SK-N-SH (cell line): ENCODE data around the gene SLCO2B1. TPM values are rescaled to one million over a fixed set of nuclear protein-coding genes. Genes with fewer than 3 reads are reported as not detected.

Source experiments
- CTCF ChIA-PET: fragments of 300-600, 350-600 bp; formaldehyde crosslinking; extraction: SDS; loops from one replicate; lab custom pipeline; 2021; lab: Yijun Ruan, JAX
- POLR2A ChIA-PET: fragments of 350-600 bp; sonication (Branson Sonifier 250); formaldehyde crosslinking; extraction: SDS; loops from one replicate; lab custom pipeline; 2020; ENCODE audit warnings: antibody characterized with exemption, inconsistent platforms; lab: Yijun Ruan, JAX
- DNase-seq: peaks from one replicate; pipeline ENCODE4 v3.0.0; 2012
- H2AFZ ChIP-seq: fragments of 200-600 bp; sonication (generic); 2 replicates; pipeline ENCODE4 v1.8.1; 2016; ENCODE audit warnings: antibody characterized with exemption, mild to moderate bottlenecking, low read depth
- H3F3A ChIP-seq: fragments of 200-600 bp; sonication (generic); replicated peaks from 2 replicates; pipeline ENCODE3; 2016; ENCODE audit warnings: antibody characterized with exemption, mild to moderate bottlenecking; ENCODE audit not compliant: insufficient read depth
- H3K27ac ChIP-seq, 2 experiments: fragments of 200-500 bp in 1 of 2; fragments of 200-600 bp in 1 of 2; sonication (Bioruptor generic) in 1 of 2; sonication (generic), shearing (Covaris generic) in 1 of 2; 2 replicates each; pipeline versions ENCODE4 v1.5.1 to v1.6.1; 2014 to 2016; ENCODE audit warnings: low read depth in 2 of 2, inconsistent platforms in 1 of 2, low read length in 1 of 2, mild to moderate bottlenecking in 1 of 2, mixed read lengths in 1 of 2
- H3K27me3 ChIP-seq: fragments of 200-600 bp; sonication (generic), shearing (Covaris generic); 2 replicates; pipeline ENCODE4 v1.6.1; 2016; ENCODE audit warnings: mixed run types; ENCODE audit not compliant: insufficient read depth
- H3K36me3 ChIP-seq, 2 experiments: fragments of 200-500 bp in 1 of 2; fragments of 200-600 bp in 1 of 2; sonication (Bioruptor generic) in 1 of 2; sonication (generic) in 1 of 2; replicated peaks in 1 of 2; 2 replicates each; pipeline versions ENCODE3 to v1.5.1; 2014 to 2016; ENCODE audit warnings: low read length in 1 of 2, mild to moderate bottlenecking in 1 of 2; ENCODE audit not compliant: insufficient read depth in 2 of 2, control insufficient read depth in 1 of 2
- H3K4me1 ChIP-seq, 2 experiments: fragments of 200-500 bp in 1 of 2; fragments of 200-600 bp in 1 of 2; sonication (Bioruptor generic) in 1 of 2; sonication (generic), shearing (Covaris generic) in 1 of 2; 2 replicates each; pipeline versions ENCODE4 v1.5.1 to v1.6.1; 2014 to 2016; ENCODE audit warnings: low read depth in 1 of 2, low read length in 1 of 2, mixed run types in 1 of 2; ENCODE audit not compliant: insufficient read depth in 2 of 2, control insufficient read depth in 1 of 2
- H3K4me2 ChIP-seq: fragments of 200-600 bp; sonication (generic), shearing (Covaris generic); 2 replicates; pipeline ENCODE4 v1.6.1; 2017; ENCODE audit warnings: mixed run types
- H3K4me3 ChIP-seq, 2 experiments: fragments of 200-500 bp in 1 of 2; fragments of 200-600 bp in 1 of 2; sonication (Bioruptor generic) in 1 of 2; sonication (generic), shearing (Covaris generic) in 1 of 2; 2 replicates each; pipeline versions ENCODE4 v1.5.1 to v1.8.1; 2014 to 2016; ENCODE audit warnings: low read depth in 2 of 2, inconsistent platforms in 1 of 2, low read length in 1 of 2, mild to moderate bottlenecking in 1 of 2, mixed read lengths in 1 of 2, moderate library complexity in 1 of 2
- H3K79me2 ChIP-seq: fragments of 200-600 bp; sonication (generic); 2 replicates; pipeline ENCODE4 v1.8.1; 2017; ENCODE audit warnings: mild to moderate bottlenecking; ENCODE audit not compliant: insufficient read depth
- H3K9ac ChIP-seq: fragments of 200-600 bp; sonication (generic); 2 replicates; pipeline ENCODE4 v1.6.1; 2017; ENCODE audit warnings: mixed run types
- H3K9me2 ChIP-seq: fragments of 200-600 bp; sonication (generic); 2 replicates; pipeline ENCODE4 v1.6.1; 2017; ENCODE audit warnings: mixed run types
- H3K9me3 ChIP-seq: fragments of 200-600 bp; sonication (generic); 2 replicates; pipeline ENCODE4 v1.6.1; 2017; ENCODE audit warnings: mixed run types, mild to moderate bottlenecking, moderate library complexity
- H4K20me1 ChIP-seq: fragments of 200-600 bp; sonication (generic); 2 replicates; pipeline ENCODE4 v1.6.1; 2017; ENCODE audit warnings: mild to moderate bottlenecking, mixed run types; ENCODE audit not compliant: insufficient read depth
- CHD2 ChIP-seq: fragments of 150-350 bp; IDR thresholded peaks from 2 replicates; pipeline ENCODE4 v1.6.1; 2018; ENCODE audit warnings: low read length; ENCODE audit not compliant: partially characterized antibody
- CTCF ChIP-seq: fragments of 200-600 bp; sonication (generic); IDR thresholded peaks from 2 replicates; pipeline ENCODE4 v1.6.1; 2017; ENCODE audit warnings: antibody characterized with exemption, mild to moderate bottlenecking, moderate library complexity
- ELF1 ChIP-seq: IDR thresholded peaks from 2 replicates; pipeline ENCODE4 v1.4.0; 2012
- EZH2phosphoT487 ChIP-seq: fragments of 200-600 bp; sonication (generic); IDR thresholded peaks from 2 replicates; pipeline ENCODE4 v1.6.1; 2017; ENCODE audit warnings: low read depth, mixed run types, mild to moderate bottlenecking, antibody characterized with exemption, moderate library complexity, borderline replicate concordance
- FOXJ3 ChIP-seq: sonication (generic); formaldehyde crosslinking; IDR thresholded peaks from 2 replicates; pipeline ENCODE4 v1.5.1; 2020; ENCODE audit warnings: mild to moderate bottlenecking, missing genetic modification reagents
- FOXM1 ChIP-seq: IDR thresholded peaks from 2 replicates; pipeline ENCODE4 v1.4.0; 2012; ENCODE audit warnings: low read depth, mild to moderate bottlenecking
- GATA2 ChIP-seq: sonication (generic); formaldehyde crosslinking; IDR thresholded peaks from 2 replicates; pipeline ENCODE4 v1.5.0; 2020; ENCODE audit warnings: mild to moderate bottlenecking, missing genetic modification reagents
- IRF3 ChIP-seq: fragments of 150-350 bp; IDR thresholded peaks from 2 replicates; pipeline ENCODE4 v1.6.1; 2016; ENCODE audit warnings: mild to moderate bottlenecking, low read depth, low read length
- NRF1 ChIP-seq: IDR thresholded peaks from 2 replicates; pipeline ENCODE4 v1.6.1; 2012; ENCODE audit warnings: low read depth, mild to moderate bottlenecking, low read length
- RCOR1 ChIP-seq: fragments of 150-350 bp; IDR thresholded peaks from 2 replicates; pipeline ENCODE4 v1.6.1; 2017; ENCODE audit warnings: antibody characterized with exemption, low read length
- REST ChIP-seq: IDR thresholded peaks from 2 replicates; pipeline ENCODE4 v1.6.1; 2012; ENCODE audit warnings: mild to moderate bottlenecking, low read depth, low read length, moderate library complexity
- RFX5 ChIP-seq: IDR thresholded peaks from 2 replicates; pipeline ENCODE4 v1.6.1; 2012; ENCODE audit warnings: mild to moderate bottlenecking, improper control_type of control experiment, low read length
- RXRA ChIP-seq: IDR thresholded peaks from 2 replicates; pipeline ENCODE4 v1.4.0; 2012; ENCODE audit warnings: low read depth, mild to moderate bottlenecking, borderline replicate concordance
- SIN3A ChIP-seq: IDR thresholded peaks from 2 replicates; pipeline ENCODE4 v1.6.1; 2012; ENCODE audit warnings: low read depth, mild to moderate bottlenecking, low read length, moderate library complexity, borderline replicate concordance
- SMC3 ChIP-seq: IDR thresholded peaks from 2 replicates; pipeline ENCODE4 v1.6.1; 2012; ENCODE audit warnings: low read depth, low read length, improper control_type of control experiment
- TAF1 ChIP-seq: IDR thresholded peaks from 2 replicates; pipeline ENCODE4 v1.6.1; 2012; ENCODE audit warnings: low read depth, mild to moderate bottlenecking, low read length, moderate library complexity, borderline replicate concordance
- TCF12 ChIP-seq: IDR thresholded peaks from 2 replicates; pipeline ENCODE4 v1.4.0; 2012
- USF2 ChIP-seq: fragments of 150-350 bp; IDR thresholded peaks from 2 replicates; pipeline ENCODE4 v1.6.1; 2017; ENCODE audit warnings: antibody characterized with exemption, low read length, low read depth, borderline replicate concordance
- WGBS: methylation state at CpG from one replicate; pipeline ENCODE4 v1.1.6; 2017; ENCODE audit warnings: low lambda C conversion rate; 5-methylcytosine and 5-hydroxymethylcytosine counted together
- polyA plus RNA-seq, 3 experiments: library from polyadenylated mRNA; depleted of rRNA; stranded (reverse); fragments of >200 nt; gene quantifications; 2 replicates each; pipeline ENCODE4 v1.2.3, GENCODE V29; 2012

The SLCO2B1 gene
- polyA plus RNA-seq, 1 of the 3 experiments (the other 2 are of a cell fraction) = 0.18 TPM

- no peak for TF ChIP-seq CTCF
- no peak for TF ChIP-seq RCOR1
- TF ChIP-seq RXRA = no peak
- no peak for TF ChIP-seq GATA2 (CRISPR knock-in tag)
- TF ChIP-seq SIN3A = no peak
- no peak for TF ChIP-seq EZH2phosphoT487
- TF ChIP-seq CHD2 = no peak
These were observed 93.3 kb downstream of the SLCO2B1 start (continued) for GRCh38 chr11:75244052-75244814.

GRCh38 chr11:75245356-75246005, 94.6 kb downstream of the SLCO2B1 start:
- WGBS = 71% methylated on average over 5 of the region's 5 CpGs
- Histone ChIP-seq H3K27me3 (peaks cover 38% of the 10 kb centered on the region), H3K9ac (no peak overlapping the region), H3K4me1 (peaks cover 0 to 5% of the 10 kb centered on the region in 2 experiments; a peak in 1 of 4 replicates), H3K9me3 (no peaks in the 10 kb centered on the region), H3K4me3 (no peak overlapping the region), H3K79me2 (no peaks in the 10 kb centered on the region), H3K9me2 (no peaks in the 10 kb centered on the region), H3K27ac (no peak overlapping the region), H3F3A (no peaks in the 10 kb centered on the region), H3K4me2 (no peak overlapping the region), H4K20me1 (no peaks in the 10 kb centered on the region), H3K36me3 (no peaks in the 10 kb centered on the region), H2AFZ (no peak overlapping the region)
- ChIA-PET POLR2A (no interaction called here), CTCF (interaction anchor here (1.2 to 17.5 kb wide), 6 partner anchors 17 to 315 kb away, joined by 3 to 1115 read pairs (median 186); partner anchors contain the start of gene SLCO2B1)
- DNase-seq = peak; percentile 6
- TF ChIP-seq GATA2 (CRISPR knock-in tag) = no peak
- no peak for TF ChIP-seq TCF12
- TF ChIP-seq REST = no peak
- TF ChIP-seq FOXJ3 = no peak
- TF ChIP-seq RFX5 = no peak
- TF ChIP-seq FOXM1 = no peak
- TF ChIP-seq ELF1 = no peak
- no peak for TF ChIP-seq IRF3
- no peak for TF ChIP-seq USF2
- TF ChIP-seq TAF1 = no peak
- no peak for TF ChIP-seq SMC3
- no peak for TF ChIP-seq NRF1
- no peak for TF ChIP-seq RCOR1
- no peak for TF ChIP-seq RXRA
